NCI-H226 (cell line): ENCODE data around the gene SAMD4A.

Source experiments
- DNase-seq: peaks from one replicate; pipeline ENCODE4 v3.0.0-alpha.2; 2015

The SAMD4A gene

DNA sequence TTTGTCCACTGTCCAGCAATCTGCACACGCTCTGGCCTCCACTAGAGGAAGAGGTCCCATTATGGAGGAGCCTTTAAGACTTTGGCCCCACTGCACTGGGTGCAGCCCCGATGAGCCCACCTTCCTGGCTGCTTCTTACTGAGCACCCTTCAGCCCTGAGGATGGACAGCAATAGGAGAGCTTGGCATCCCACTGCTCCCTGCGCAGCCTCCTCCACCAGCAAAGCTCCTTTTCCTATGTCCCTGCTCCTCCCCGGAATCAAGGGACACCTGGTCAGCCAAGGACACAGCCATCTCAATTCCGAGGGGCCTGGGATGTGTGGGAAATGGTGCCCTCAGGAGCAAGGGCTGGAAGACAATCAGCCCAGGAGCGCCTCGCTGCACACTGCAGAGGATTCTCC is 241.0 kb downstream of the SAMD4A start:
- no peak for DNase-seq

DNA sequence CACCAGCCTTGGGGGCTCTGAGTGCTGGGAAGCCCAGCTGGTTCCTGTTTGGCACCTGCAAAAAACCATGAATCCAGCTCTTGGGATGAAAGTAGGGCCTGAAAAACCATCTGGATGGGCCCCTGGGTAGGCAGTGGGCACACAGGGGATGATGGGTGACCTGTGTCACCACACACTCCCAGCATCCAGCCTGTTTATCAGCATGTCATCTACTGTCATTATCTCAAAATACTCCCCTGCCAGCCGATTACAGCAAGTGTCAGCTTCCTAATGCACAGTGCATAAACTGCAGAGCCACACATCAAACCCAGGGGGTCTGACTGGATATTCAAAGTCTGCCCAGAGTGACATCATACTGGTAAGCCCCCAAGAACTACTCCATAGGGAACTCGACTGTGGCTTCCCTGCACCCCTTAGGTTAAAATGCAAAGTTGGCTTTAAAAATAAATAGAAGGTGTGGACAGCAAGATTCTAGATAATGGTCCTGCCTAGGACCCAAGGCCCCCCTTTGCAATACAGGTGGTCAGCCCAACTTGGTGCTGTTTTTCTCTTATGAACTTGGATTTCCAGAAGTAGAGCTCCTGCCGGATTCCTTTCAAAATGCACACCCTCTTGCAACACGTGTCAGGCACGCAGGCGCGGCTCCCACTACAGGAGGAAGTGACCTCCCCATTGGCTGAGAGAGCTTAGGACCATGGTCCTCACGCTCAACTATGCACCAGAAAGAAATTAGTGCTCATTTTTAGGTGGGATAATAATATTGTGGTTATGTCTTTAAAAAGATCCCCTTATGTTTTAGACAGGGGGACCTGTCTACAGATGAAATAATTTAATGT is 241.6 kb downstream of the SAMD4A start:
- no peak for DNase-seq

DNA sequence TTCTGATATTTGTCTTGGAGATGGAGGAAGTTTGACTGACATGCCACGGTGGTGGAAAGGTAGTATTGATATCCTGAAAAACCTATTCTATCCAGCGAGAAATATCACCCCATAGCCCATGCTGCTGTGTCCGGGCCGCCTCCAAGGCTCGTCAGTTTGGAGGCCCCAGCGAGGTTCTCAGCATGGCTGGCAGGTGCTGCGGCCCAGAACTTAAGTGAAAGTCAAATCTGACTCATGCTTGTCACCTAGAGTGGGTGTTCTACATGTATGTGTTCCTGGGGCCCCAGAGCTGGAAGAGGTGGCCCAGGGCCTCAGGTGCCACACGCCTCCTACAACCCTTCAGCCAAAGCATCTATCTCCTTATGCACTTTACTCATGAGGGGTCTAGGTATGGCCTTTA is 242.8 kb downstream of the SAMD4A start:
- no peak for DNase-seq

DNA sequence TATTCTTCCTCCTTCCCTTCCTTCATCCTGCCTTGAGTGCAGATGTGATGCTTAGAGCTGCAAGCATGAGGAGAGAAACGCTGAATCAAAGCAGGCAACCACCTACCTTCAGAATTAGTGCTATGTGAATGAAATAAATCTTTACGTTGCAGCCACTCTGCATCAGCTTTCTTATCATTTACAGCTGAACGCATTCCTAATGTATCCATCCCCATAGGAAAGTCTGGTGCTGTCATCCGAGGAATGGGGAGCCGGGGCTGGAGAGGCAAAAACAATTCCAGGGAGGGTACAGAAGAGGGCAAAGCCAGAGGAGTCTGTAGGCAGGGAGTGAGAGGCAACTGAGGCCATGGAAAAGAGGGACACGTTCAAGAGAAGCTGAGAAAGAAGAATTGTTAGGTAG is 245.7 kb downstream of the SAMD4A start:
- no peak for DNase-seq

DNA sequence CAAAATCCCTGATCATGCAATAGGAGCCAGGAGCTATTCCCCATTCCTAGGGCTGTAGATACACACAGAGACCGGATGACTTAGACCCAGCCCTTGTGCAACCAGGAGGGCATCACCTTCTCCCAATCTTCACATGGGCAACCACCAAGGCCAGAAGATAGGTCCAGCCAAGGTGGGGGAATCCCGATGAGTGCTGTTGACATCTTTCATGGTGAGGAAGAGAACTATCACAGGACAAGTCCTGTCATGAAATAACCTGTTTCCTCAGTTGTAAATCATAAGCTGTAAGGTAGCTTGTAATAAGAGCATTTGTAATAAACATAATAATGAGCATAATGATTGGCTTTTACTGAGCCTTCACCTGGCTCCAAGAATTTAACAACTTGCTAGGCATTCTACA is 246.2 kb downstream of the SAMD4A start:
- no peak for DNase-seq

DNA sequence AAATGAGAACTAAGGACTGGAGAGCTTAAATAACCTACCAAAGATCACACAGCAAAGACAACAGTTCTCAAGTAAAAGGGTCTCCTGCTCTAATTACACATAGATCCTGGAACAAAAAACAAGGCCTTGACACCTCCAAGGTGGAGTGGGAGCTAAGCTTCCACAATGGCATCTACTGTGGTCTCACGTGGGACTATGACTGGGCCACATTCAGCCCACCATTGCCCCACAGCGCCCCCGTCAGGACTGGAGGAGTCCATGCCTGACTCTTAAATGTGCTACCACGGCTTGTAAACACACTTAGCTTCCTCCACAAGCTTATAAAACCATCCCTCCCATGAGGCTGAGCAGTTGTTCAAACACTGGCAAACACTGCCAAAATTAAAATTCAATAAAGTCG is 247.1 kb downstream of the SAMD4A start:
- DNase-seq, result no peak

DNA sequence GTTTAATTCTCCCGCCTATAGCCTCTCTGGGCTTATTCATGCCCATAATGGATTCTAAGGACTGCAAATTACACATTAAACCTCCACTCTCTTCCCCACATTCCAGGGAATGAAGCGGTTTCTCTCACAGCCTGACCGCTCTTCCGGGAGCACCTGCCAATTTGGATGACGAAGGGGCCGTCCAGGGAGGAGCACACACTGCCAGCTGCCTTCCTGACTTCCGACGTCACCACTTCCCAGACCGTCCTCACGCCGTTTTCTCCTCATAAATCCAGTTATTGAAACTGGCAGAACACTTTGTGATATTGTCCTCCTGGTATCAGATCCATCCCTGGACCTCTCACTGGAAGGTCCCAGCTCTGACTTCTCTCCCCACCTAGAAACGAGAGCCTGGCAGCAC is 248.1 kb downstream of the SAMD4A start:
- no peak for DNase-seq

DNA sequence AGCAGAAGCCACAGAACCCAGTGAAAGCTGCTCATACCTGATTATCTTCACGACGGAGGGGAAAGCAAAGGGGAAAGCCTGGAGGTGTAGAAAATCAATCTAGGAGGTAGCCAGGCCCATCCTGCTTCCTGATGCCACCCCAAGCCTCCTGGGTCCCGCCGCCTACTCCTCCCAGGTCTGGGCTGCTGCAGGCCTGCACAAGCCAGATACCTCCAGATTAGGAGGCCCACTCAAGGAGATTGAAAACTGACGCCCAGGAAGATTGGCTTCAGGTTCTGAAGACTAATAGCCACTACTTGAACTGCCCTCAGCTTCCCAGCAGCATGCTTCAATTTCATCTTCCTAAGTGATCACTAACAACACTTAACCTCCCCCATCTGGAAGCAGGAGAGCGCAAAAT is 248.6 kb downstream of the SAMD4A start:
- no peak for DNase-seq

DNA sequence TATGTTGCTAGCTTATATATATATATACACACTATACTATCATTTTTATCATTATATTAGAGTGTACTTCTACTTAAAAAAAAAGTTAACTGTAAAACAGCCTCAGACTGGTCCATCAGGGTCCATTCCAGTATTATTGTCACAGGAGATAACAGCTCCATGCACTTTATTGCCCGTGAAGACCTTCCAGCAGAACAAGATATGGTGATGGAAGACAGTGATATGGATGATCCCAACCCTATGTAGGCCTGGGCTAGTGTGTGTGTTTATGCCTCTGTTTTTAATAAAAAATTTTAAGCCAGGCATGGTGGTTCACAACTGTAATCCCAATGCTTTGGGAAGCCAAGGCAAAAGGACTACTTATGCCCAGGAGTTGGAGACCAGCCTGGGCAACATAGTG is 249.5 kb downstream of the SAMD4A start:
- no peak for DNase-seq

DNA sequence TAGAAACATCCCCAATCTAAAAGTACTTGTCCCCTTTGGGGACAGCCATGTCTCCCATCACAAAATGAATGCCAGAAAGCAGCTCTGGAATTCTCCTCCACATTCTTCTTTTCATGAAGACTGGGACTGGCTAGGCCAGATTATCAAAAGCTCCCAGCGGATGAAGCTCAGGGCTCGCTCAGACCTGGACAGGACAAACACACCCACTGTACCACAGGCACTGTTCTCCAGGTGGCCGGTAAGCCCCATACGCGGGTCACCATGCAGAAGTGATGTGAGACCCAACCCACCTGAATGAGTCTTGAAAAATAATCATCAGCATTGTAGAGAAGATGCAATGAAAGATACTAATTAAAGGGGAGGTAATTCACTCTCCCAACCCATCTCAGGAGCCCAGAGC is 250.6 kb downstream of the SAMD4A start:
- DNase-seq, result no peak

DNA sequence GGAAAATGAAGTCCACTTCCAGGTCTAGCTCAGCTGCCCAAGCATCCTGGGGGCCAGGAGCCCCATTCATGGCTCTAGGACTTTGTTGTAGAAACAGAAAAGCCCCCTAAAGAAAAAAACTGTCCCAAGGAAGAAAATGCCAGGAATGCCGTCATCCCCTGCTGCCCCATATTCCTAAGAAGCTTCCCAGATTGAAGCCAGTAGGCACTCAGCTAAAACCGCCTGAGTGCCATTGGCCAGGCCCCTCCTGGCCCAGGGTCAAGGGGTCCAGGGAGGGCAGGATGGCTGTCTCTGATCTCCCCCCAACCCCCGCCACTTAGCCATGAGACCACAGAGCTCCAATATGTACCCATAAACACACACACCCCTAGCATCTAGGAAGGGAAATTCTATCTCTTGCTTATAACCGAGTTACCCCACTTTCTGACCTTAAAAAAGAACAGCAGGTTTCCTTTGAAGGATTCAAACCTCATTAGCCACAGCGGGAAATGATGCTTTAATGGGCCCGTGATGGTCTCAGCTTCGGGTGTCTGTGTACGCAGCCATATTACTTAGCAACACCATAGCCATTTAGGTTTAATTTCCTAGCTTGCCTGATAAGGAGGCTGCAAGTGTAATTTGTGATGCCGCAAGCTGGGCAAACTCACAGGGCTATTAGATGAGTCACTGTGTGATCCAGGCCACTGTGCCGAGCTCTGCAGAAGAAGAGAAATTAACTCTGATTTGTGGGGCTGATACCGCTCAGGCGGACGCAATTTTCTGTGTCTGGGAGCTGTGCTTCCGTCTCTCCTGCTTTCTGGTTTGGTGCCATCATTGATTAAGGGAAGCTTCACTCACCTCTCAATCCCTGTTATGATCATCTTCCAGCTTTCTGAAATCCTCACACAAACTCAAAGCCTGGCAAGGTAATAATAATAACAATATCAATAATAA is 251.5 kb downstream of the SAMD4A start:
- peak; percentile 81 for DNase-seq

DNA sequence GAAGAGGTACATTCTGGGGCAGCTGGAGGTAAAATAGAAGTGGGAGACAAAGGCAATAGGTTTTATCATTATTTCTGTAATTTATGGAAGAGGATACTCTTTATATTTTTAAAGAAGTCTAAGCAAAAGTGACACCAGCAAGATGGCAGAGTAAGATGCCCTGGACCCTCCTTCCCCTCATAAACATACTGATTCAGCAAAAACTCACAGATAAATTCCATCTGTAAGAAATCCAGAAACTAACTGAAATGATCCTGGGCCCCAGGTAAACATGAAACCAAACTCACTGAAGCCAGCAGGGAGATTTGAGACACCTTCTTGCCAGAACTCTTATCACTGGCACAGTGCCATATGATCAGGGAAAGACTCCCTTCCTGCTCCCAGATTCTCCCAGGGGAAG is 255.8 kb downstream of the SAMD4A start:
- no peak for DNase-seq

DNA sequence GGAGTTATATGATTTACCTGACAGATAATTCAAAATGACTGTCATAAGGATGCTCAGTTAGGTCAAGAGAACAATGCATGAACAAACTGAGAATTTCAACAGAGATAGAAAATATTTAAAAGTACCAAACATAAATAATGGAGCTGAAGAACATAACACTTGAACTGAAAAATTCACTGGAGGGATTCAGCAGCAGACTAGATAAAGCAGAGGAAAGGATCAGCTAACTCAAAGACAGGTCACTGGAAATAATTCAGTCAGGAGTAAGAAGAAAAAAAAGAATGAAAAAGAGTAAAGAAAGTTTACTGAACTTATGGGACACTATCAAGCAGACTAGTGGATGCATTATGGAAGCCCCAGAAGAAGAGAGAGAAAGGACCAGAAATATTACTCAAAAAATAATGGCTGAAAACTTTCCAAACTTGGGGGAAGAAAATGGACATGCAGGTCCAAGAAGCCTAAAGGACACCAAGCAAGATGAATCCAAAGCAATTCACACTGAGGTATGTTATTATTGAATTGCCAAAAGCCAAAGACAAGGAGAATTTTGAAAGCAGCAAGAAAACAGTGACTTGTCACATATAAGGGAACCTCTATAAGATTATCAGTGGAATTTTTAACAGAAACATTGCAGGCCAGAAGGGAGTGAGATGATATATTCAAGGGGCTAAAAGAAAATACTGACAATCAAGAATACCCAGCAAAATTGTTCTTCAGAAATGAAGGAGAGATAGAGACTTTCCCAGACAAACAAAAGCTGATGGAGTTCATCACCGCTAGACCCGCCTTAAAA is 257.0 kb downstream of the SAMD4A start:
- DNase-seq, result no peak

DNA sequence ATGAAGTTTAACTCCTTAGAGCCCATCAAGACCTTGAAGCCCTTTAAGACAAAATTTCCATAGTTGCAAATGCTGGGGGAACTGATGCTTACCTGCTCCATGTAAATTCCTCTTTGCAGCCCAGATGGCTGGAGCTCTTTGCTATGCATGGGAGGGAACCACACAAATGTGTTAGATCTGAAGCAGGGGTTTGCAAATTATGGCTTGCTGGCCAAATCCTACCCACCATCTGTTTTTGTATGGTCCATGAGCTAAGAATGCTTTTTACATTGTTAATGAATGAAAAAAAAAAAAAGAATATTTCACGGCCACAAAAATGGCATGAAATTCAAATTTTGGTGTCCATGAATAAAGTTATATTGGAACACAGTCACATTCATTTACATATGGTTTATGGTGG is 261.1 kb downstream of the SAMD4A start:
- no peak for DNase-seq

DNA sequence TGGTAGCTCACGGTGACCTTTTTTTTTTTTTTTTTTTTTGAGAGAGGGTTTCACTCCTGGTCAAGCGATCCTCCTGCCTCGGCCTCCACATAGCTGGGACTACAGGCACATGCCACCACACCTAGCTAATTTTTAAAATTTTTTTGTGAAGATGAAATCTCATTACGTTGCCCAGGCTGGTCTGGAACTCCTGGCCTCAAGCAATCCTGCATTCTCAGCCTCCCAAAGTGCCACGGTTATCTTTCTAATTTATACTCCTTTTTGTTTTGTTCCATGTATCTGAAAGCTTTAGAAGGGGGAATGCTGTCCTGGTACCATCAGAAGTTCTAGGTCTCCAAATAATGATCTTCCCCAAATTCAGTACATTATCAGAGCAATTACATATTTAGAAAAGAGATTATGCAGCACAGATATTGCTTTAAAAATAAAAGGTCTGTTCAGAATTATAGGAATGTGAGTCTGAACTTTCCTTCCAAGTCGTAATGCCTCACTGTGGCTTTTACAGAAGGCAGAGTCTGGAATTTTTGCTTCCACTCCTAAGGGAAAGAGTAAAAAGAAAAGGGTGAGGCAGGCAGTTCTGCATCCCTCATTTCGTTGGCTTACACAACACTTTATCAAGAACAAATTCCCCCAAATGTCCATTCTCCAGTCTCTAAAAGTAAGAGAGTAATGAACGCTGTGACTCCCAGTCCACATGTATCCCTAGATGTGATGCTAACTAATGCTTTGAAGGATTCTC is 262.7 kb downstream of the SAMD4A start:
- DNase-seq, result peak; percentile 42

DNA sequence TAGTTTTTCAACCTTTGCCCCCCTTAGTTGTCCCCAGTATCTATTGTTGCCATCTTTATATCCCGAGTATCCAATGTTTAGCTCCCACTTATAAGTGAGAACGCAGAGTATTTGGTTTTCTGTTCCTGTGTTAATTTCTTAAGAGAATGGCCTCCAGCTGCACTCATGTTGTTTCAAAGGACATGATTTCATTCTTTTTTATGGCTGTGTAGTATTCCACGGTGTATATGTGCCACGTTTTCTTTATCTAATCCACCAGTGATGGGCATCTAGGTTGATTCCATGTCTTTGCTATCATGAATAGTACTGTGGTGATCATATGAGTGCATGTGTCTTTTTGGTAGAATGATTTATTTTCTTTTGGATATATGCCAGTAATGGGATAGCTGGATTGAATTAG is 263.7 kb downstream of the SAMD4A start:
- no peak for DNase-seq

DNA sequence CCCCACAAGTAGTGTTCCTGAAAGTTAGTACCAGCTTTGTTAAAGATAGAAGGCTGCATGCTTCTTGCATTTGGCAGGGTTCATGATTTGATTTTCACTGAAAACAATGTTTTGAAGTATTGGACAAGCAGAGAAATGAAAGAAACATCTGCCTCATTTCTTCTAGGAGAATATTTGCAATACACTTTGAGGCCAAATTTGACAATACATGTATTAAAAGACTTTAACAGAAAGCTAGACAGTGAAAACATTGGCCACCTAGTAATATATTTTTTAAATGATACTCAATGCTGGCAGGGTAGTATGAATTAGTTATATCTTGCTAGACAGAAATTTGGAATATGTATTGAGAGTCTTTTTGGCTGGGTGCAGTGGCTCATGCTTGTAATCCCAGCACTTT is 267.2 kb downstream of the SAMD4A start:
- no peak for DNase-seq

DNA sequence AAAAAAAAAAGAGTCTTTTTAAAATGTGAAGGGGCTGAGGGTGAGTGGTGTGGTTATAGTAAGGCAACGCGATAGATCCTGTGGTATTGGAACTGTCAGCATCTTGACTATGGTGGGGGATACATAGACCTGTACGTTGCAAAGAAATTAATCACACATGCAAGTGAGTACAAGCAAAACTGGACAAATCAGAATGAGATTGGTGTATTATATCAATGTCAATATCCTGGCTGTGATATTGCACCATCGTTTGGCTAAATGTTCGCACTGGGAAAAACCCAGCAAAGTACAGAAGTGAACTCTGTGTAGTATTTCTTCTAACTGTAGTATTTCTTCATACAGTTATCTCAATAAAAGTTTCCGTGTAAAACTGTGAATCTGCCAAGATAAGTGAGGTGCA is 267.8 kb downstream of the SAMD4A start:
- no peak for DNase-seq

DNA sequence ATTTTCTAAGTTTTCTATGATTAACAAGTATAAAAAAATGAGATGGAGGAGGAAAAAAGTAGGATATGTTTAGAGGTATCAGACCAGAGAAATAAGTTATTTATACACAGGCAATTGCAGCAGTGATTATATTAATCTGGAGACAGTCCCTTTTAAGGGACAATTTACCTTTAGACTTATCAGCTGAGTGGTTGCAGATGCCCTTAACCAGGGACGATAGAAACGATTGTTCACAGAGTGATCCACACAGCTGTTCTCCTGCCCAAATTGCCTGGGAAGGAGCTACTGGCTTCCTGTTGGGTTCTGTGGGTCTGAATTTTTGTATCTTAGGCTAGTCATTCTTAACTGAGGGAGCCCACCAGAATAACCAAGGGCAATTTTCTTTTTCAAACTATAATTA is 269.3 kb downstream of the SAMD4A start:
- DNase-seq, result no peak

DNA sequence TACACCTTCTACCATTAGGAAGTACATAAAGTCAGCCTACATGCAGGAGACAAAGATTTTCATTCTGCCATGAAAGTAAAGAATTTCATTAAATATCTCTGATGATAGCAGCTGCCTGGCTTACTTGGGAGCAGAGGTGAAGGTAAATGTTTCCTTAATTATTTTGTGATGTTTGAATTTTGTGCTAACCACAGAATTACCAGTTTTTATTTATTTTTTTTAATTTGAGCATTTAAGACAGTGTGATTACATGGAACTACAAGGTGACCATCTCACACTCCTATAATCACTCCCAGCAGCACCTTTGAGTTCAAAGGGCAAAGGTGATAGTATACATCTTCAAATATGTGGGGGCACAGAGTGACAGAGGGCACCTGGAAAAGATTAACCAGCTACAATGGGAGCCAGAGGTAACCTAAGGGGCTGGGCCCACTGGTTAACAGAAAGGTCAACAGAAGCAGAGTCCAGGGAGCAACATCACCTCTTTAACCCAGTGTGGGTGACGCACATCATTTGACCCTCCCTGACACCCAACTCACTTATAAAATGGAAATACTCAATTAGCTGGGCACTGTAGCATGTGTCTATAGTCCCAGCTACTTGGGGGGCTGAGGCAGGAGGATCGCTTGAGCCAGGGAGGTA is 270.7 kb downstream of the SAMD4A start:
- DNase-seq, result no peak

DNA sequence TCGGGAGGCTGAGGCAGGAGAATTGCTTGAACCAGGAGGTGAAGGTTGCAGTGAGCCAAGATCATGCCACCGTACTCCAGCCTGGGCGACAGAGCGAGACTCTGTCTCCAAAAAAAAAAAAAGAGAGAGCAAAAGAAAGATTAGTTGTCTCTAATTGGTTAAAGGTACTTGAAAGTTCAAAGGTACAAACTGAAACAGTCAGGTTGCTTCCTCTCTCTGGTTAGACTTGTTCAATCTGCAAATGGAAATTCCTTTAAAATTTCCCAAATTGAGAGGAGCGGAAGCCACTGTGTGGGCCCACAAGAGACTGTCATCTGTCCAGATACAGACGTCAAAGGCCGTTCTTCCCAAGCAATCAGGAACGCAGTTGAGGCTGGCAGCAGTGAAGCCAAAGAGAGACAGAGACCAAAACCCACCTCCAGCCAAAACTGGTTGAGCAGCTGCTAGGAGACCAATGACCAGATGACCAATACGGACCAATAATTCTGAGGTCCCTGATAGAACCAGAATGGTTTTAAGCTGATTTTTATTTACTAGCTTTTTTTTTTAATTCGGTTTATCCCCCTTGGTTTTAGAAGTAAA is 272.1 kb downstream of the SAMD4A start:
- no peak for DNase-seq

DNA sequence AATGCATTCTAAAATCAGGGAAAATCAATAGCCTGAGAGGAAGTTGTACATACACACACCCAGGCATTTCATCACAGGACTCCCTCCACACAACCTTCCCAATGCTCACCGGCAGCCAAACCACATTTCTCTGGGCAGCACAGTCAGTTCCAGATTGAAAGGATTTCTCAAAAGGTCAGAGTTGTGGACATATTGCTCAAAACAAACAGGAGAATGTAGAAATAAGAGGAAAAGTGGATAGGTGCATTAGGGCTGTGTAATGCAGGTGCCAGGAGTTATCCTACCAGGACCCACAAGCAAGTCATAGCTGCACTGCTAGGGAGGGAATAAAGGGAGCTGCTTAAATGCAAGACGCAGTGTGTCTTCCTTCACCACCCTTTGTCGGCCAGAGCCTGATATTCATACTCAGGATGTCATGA is 272.8 kb downstream of the SAMD4A start:
- DNase-seq, result no peak
